A549 (cell line): Measurements from ENCODE around the gene SLC39A11.

ENCODE experiments used
- CTCF ChIP-seq: fragments of >200 bp; sonication (Bioruptor Twin); formaldehyde crosslinking; IDR thresholded peaks from 3 replicates; pipeline ENCODE4 v1.5.1; 2016
- E2F6 ChIP-seq: IDR thresholded peaks from 2 replicates; pipeline ENCODE4 v1.6.1; 2012; ENCODE audit warnings: low read depth, borderline replicate concordance
- FOSL2 ChIP-seq, 2 experiments: fragments of 450-650 bp in 1 of 2; fragments of >200 bp in 1 of 2; sonication (Bioruptor Twin) in 1 of 2; formaldehyde crosslinking; IDR thresholded peaks; 2 replicates each; pipeline versions ENCODE4 v1.5.0 to v1.6.1; 2016 to 2020; ENCODE audit warnings: mild to moderate bottlenecking in 1 of 2, moderate library complexity in 1 of 2
- JUN ChIP-seq, 2 experiments: fragments of >200 bp; sonication (Bioruptor Twin); formaldehyde crosslinking; IDR thresholded peaks; 2 replicates in 1 of 2; 3 replicates in 1 of 2; pipeline ENCODE4 v1.6.1; 2016 to 2017
- MYC ChIP-seq: IDR thresholded peaks from 2 replicates; pipeline ENCODE4 v1.6.1; 2012; ENCODE audit warnings: mild to moderate bottlenecking, inconsistent platforms, low read length, improper control_type of control experiment, borderline replicate concordance
- NR3C1 ChIP-seq: fragments of >200 bp; sonication (Bioruptor Twin); formaldehyde crosslinking; IDR thresholded peaks from 3 replicates; pipeline ENCODE4 v1.6.1; 2017
- PHF8 ChIP-seq: fragments of 200-600 bp; sonication (generic); IDR thresholded peaks from 2 replicates; pipeline ENCODE4 v1.6.1; 2016; ENCODE audit warnings: low read depth, mild to moderate bottlenecking, antibody characterized with exemption, moderate library complexity, borderline replicate concordance
- RARB ChIP-seq: fragments of 250-450 bp; sonication (Bioruptor Pico); IDR thresholded peaks from 2 replicates; pipeline ENCODE4 v1.8.0; 2021; ENCODE audit warnings: mild to moderate bottlenecking, moderate library complexity
- RFX5 ChIP-seq: fragments of 450-650 bp; IDR thresholded peaks from 2 replicates; pipeline ENCODE4 v1.7.1; 2014; ENCODE audit warnings: antibody characterized with exemption, mild to moderate bottlenecking, moderate library complexity
- ZFP36 ChIP-seq: fragments of 450-650 bp; IDR thresholded peaks from 2 replicates; pipeline ENCODE4 v1.6.1; 2014; ENCODE audit warnings: borderline replicate concordance; ENCODE audit not compliant: partially characterized antibody

- TF ChIP-seq CTCF (no peak), NR3C1 (no peak), FOSL2 (IDR thresholded peaks at IDR 0.05) (no peak), FOSL2 (CRISPR knock-in tag; IDR thresholded peaks at IDR 0.05) (no peak), E2F6 (no peak), PHF8 (no peak), RFX5 (no peak), MYC (no peak), JUN (IDR thresholded peaks at IDR 0.05) (no peak), RARB (CRISPR knock-in tag) (no peak), ZFP36 (no peak)
Measured at GRCh38 chr17:73096211-73096610, 3.7 kb upstream of the SLC39A11 start.
